HG02798 (cell line): ENCODE data around the gene PTBP3.
"Not testable (repeated sequence)": the region's sequence is repeated elsewhere in the genome, so short reads cannot be mapped to it uniquely, and the experiment has no call there.

ENCODE experiments used
- ATAC-seq: cut with Tn5 transposase; IDR thresholded peaks from one replicate; pipeline ENCODE4 v1.9.1; 2021; ENCODE audit warnings: mild to moderate bottlenecking; ENCODE audit not compliant: unreplicated experiment, poor library complexity

The PTBP3 gene

GRCh38 chr9:112224401-112225289 lies 108.8 kb downstream of the PTBP3 start:
- peak; percentile 71 for ATAC-seq

DNA sequence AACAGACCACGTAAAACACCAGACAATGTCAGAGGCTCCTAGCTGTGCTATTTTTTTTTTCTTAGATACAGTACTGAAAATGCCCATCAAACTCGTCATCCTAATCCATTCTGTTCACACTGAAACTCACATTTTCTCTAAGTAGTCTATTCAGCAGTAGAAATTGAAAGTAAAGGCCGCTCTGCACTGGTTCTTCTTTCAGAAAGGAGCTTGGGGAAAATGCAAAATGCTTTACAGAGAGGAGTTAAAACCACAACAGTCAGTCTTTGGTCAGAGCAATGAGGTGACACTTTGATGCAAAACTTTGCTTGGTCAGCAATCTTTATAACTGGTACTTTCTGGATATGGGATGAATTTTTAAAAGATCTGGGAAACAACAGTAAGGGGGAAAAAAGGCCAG lies 114.5 kb downstream of the PTBP3 start:
- peak; percentile 93 for ATAC-seq

- ATAC-seq = no peak
Measured at GRCh38 chr9:112212926-112213325, 120.5 kb downstream of the PTBP3 start.

DNA sequence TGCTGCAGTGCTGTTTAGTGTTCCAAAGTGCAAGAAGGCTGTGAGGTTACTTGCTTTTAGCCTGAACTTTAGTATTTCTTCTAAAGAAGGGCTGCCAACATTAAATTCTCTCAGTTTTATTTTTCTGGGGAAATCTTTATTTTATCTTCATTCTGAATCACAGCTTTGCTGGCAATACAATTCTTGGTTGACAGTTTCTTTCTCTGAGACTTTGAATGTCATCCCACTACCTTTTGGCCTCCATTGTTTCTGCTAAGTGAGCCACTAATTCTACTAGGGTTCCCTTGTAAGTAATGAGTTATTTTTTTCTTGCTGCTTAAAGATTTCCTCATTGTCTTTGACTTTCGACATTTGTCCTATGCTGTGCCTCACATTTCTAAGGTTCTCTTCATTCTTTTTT lies 126.0 kb downstream of the PTBP3 start:
- no peak for ATAC-seq

DNA sequence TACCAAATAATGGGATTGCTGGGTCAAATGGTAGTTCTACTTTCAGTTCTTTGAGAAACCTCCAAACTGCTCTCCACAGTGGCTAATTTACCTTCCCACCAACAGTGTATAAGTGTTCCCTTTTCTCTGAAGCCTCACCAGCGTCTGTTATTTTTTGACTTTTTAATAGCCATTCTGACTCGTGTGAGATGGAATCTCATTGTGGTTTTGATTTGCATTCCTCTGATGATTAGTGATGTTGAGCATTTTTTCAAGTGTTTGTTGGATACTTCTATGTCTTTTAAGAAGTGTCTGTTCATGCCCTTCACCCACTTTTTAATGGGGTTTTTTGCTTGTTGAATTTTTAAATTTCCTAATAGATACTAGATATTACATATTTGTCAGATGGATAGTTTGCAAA lies 129.9 kb downstream of the PTBP3 start:
- ATAC-seq = no peak

GRCh38 chr9:112200711-112201110 lies 132.7 kb downstream of the PTBP3 start:
- no peak for ATAC-seq

- ATAC-seq = no peak
Measured at GRCh38 chr9:112198646-112199045, 134.8 kb downstream of the PTBP3 start.

DNA sequence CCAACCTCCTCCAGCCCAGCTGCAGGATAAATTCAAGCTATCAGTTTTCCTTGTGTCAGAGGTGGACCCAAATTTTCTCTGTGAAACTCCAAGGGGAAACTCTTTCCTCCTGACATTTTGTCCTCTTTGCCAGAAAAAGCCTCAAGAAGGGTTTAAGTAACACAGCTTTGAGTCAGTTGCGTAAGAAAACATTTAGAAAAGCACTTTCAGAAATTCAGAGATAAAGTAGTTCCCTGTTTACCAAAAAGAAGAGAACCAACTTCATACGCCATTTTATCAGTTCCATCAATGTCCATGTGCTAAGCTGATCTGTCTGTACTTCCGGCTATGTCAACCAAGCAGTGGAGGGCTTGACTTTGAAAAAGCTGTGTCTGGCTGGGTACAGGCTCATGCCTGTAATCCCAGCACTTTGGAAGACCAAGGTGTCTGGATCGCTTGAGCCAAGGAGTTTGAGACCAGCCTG lies 138.4 kb downstream of the PTBP3 start:
- ATAC-seq = no peak

- ATAC-seq = no peak
Measured at GRCh38 chr9:112193572-112194288, 139.7 kb downstream of the PTBP3 start.

GRCh38 chr9:112190320-112190719 lies 143.1 kb downstream of the PTBP3 start:
- not testable (repeated sequence) for ATAC-seq

GRCh38 chr9:112188884-112189283 lies 144.5 kb downstream of the PTBP3 start:
- ATAC-seq = no peak

GRCh38 chr9:112187404-112187803 lies 146.0 kb downstream of the PTBP3 start:
- no peak for ATAC-seq

GRCh38 chr9:112186695-112187094 lies 146.7 kb downstream of the PTBP3 start:
- ATAC-seq = no peak

- ATAC-seq = no peak
Measured at GRCh38 chr9:112184946-112185345, 148.5 kb downstream of the PTBP3 start.

DNA sequence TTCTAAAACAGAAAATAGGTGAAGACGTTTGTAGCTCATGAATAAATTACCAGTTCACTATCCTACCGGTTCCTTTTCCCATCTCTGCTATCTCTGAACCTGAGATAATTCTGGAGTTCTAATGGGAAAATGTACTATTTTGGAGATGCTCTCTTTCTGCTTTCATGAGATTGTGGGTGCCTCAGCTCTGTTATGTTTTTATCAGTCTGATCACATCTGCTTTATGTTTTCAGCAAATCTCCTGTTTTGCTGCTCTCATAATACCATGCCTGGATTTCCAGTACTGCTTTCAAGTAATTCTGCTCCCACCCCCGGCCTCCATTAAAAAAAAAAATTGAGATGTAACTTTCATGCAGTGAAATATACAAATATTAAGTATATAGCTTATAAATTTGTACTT lies 149.2 kb downstream of the PTBP3 start:
- ATAC-seq = no peak

DNA sequence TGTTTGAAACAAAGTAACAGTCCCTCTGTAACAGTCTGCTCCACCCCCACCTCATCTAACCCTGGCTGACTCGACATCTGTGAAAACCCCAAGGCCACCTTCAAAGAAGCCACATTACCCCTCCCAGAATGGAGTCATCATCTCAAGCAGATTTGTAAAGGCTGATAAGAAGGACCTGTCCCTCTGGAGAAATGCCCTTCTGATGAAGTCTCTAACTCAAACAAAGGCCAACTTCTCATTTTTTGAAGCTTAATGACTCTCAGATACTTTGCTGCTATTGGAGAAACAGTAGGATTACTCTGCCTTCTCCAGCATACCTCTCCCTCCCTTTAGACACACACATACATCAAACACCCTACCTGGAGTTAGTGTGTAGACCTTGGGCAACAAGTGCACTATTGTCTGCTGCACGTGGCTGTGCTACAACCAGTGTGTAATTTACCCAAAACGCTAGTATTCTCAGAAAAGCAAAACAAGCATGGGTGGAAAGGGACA lies 153.0 kb downstream of the PTBP3 start:
- ATAC-seq = no peak

DNA sequence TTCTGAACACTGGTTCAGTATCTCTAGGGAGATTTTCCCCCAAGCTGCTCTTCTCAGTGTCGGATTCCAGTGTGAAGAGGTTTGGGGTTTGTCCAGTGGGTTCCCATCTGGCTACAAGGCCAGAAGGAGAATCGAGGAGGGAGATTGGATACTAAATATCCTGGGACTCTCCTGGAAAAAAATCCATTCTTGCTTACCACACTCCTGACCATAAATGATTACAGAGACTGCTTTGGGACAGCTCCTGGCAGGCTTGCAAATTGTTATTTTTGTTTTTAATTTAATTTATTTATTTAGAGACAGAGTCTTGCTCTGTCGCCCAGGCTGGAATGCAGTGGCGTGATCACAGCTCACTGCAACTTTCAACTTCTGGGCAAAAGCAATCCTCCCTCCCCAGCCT lies 153.6 kb downstream of the PTBP3 start:
- ATAC-seq = no peak

- ATAC-seq = no peak
Measured at GRCh38 chr9:112176524-112176923, 156.9 kb downstream of the PTBP3 start.

- no peak for ATAC-seq
Measured at GRCh38 chr9:112175796-112176315, 157.6 kb downstream of the PTBP3 start.

DNA sequence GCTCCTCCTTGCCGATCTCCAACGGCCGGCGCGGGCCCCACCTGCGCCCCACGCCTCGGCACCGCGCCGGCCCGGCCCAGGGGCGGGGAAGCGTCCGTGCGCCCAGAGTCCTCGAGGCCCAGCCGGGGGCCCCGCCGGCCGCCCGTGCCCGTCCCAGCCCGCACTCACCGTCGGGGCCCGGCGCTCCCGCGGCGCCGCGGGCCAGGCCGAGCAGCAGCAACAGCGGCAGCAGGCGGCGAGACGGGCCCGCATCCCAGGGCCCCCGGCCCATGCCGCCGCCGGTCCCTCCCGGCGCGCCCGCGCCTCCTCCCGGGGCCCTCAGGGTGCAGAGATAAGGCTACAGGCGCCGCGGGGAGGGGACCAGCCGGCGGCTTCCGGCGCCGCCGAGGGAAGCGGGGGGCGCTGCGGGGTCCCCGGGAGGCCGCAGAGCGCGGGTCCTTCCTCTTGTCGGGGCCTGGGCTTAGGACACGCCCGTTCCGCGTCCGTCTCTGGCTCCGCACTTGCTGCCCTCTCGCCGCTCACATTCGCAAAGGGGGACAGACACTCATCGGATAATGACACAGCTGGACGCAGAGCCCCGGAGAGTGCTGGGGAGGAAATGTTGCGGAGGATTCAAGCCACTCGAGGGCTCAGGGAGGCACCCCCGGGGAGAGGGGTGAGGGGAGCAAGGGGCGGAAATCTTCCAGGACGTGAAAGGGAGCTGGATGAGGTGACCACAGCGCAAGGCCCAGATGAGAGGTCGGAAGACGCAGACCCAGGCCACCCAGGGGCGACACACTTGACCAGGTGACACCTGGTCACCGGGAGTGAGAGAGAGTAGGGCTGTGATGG lies 158.2 kb downstream of the PTBP3 start, which contains the start of gene SUSD1:
Gene SUSD1 (minus strand): TSS at position 333 of the 831 bp plus-strand sequence. CDS start 62 bp downstream, at position 271.
- peak; percentile 57 for ATAC-seq
